GM12801 (cell line): ENCODE results near the gene PARD6B.

Source experiments
- CTCF ChIP-seq: IDR thresholded peaks from one replicate; pipeline ENCODE4 v1.5.1; 2011; ENCODE audit warnings: control low read depth; ENCODE audit not compliant: insufficient read length; ENCODE audit errors: extremely low read depth

Gene PARD6B

GRCh38 chr20:50689864-50690649 lies 41.3 kb upstream of the PARD6B start:
- TF ChIP-seq CTCF = no peak

GRCh38 chr20:50690650-50691572 lies 40.5 kb upstream of the PARD6B start, which contains the start of gene RIPOR3:
TSS of gene RIPOR3 (minus strand) at chr20:50691542. CDS start at chr20:50691128, 414 bp downstream.
- no peak for TF ChIP-seq CTCF

GRCh38 chr20:50691573-50692551 lies 39.5 kb upstream of the PARD6B start:
- no peak for TF ChIP-seq CTCF

- TF ChIP-seq CTCF = no peak
Observed at GRCh38 chr20:50692552-50692933, 38.8 kb upstream of the PARD6B start.

- TF ChIP-seq CTCF = no peak
Observed at GRCh38 chr20:50693001-50693400, 38.4 kb upstream of the PARD6B start.

- TF ChIP-seq CTCF = no peak
Observed at GRCh38 chr20:50694379-50695134, 36.8 kb upstream of the PARD6B start.
